Mesenchymal stem cell (in vitro differentiated cells and primary cell): ENCODE measurements around the gene MICU1.

Experiments used
- DNase-seq: peaks from one replicate; pipeline ENCODE4 v3.0.0-alpha.2; 2013
- H2AFZ ChIP-seq: one replicate; pipeline ENCODE4 v1.6.1; 2013; ENCODE audit warnings: low read depth, mild to moderate bottlenecking, control low read depth, inconsistent platforms, low read length, moderate library complexity
- H2AK5ac ChIP-seq: 2 replicates; pipeline ENCODE4 v1.6.1; 2013; ENCODE audit warnings: low read length, moderate library complexity, mild to moderate bottlenecking, inconsistent platforms; ENCODE audit not compliant: severe bottlenecking
- H2BK120ac ChIP-seq: one replicate; pipeline ENCODE4 v1.6.1; 2013; ENCODE audit warnings: low read depth, mild to moderate bottlenecking, inconsistent platforms, low read length, moderate library complexity
- H2BK12ac ChIP-seq, 2 experiments: one replicate each; pipeline ENCODE4 v1.6.1; 2013; ENCODE audit warnings: inconsistent platforms in 2 of 2, low read length in 2 of 2, mild to moderate bottlenecking in 2 of 2, moderate library complexity in 2 of 2, control low read depth in 1 of 2
- H2BK15ac ChIP-seq: one replicate; pipeline ENCODE4 v1.6.1; 2013; ENCODE audit warnings: mild to moderate bottlenecking, low read depth, inconsistent platforms; ENCODE audit not compliant: poor library complexity, severe bottlenecking
- H2BK5ac ChIP-seq: 2 replicates; pipeline ENCODE4 v1.6.1; 2013; ENCODE audit warnings: low read depth, mild to moderate bottlenecking, low read length, control low read depth, inconsistent platforms; ENCODE audit not compliant: poor library complexity, severe bottlenecking
- H3K14ac ChIP-seq, 2 experiments: one replicate each; pipeline ENCODE4 v1.6.1; 2013; ENCODE audit warnings: inconsistent platforms in 2 of 2, low read length in 2 of 2, control low read depth in 1 of 2, mild to moderate bottlenecking in 1 of 2, moderate library complexity in 1 of 2
- H3K18ac ChIP-seq, 2 experiments: one replicate each; pipeline ENCODE4 v1.6.1; 2013; ENCODE audit warnings: inconsistent platforms in 2 of 2, low read length in 2 of 2, control low read depth in 1 of 2, low read depth in 1 of 2, mild to moderate bottlenecking in 1 of 2
- H3K23ac ChIP-seq, 2 experiments: one replicate each; pipeline ENCODE4 v1.6.1; 2013; ENCODE audit warnings: inconsistent platforms in 2 of 2, low read length in 2 of 2, mild to moderate bottlenecking in 2 of 2, moderate library complexity in 2 of 2, control low read depth in 1 of 2
- H3K27ac ChIP-seq: 2 replicates; pipeline ENCODE4 v1.5.1; 2013; ENCODE audit warnings: mild to moderate bottlenecking, moderate library complexity, low read length, control low read depth, inconsistent platforms; ENCODE audit not compliant: poor library complexity, severe bottlenecking
- H3K27me3 ChIP-seq, 2 experiments: 2 replicates each; pipeline versions ENCODE4 v1.6.1 to v1.7.0; 2013; ENCODE audit warnings: low read length in 2 of 2, mild to moderate bottlenecking in 2 of 2, moderate library complexity in 2 of 2, control low read depth in 1 of 2, inconsistent platforms in 1 of 2; ENCODE audit not compliant: control insufficient read depth in 1 of 2, insufficient read depth in 1 of 2
- H3K36me3 ChIP-seq, 2 experiments: 2 replicates each; pipeline versions ENCODE4 v1.6.1 to v1.7.0; 2013; ENCODE audit warnings: low read length in 2 of 2, control low read depth in 1 of 2, inconsistent platforms in 1 of 2, low read depth in 1 of 2, mild to moderate bottlenecking in 1 of 2; ENCODE audit not compliant: insufficient read depth in 2 of 2, control insufficient read depth in 1 of 2
- H3K4ac ChIP-seq, 2 experiments: one replicate each; pipeline ENCODE4 v1.6.1; 2013; ENCODE audit warnings: inconsistent platforms in 2 of 2, low read length in 2 of 2, mild to moderate bottlenecking in 2 of 2, moderate library complexity in 2 of 2, control low read depth in 1 of 2, low read depth in 1 of 2
- H3K4me1 ChIP-seq: 2 replicates; pipeline ENCODE4 v1.6.1; 2013; ENCODE audit warnings: low read depth, low read length, control low read depth; ENCODE audit not compliant: control insufficient read depth, insufficient read depth
- H3K4me2 ChIP-seq: 2 replicates; pipeline ENCODE4 v1.6.1; 2013; ENCODE audit warnings: low read length, mild to moderate bottlenecking, inconsistent platforms; ENCODE audit not compliant: poor library complexity, severe bottlenecking
- H3K4me3 ChIP-seq, 2 experiments: 2 replicates each; pipeline versions ENCODE4 v1.5.1 to v1.7.0; 2013; ENCODE audit warnings: low read length in 2 of 2, mild to moderate bottlenecking in 2 of 2, control low read depth in 1 of 2, low read depth in 1 of 2; ENCODE audit not compliant: insufficient read depth in 1 of 2
- H3K79me1 ChIP-seq: replicated peaks from 2 replicates; pipeline ENCODE4 v1.6.1; 2013; ENCODE audit warnings: mild to moderate bottlenecking, control low read depth, low read length, inconsistent platforms; ENCODE audit not compliant: poor library complexity, severe bottlenecking
- H3K9ac ChIP-seq: 2 replicates; pipeline ENCODE4 v1.7.0; 2013; ENCODE audit warnings: mild to moderate bottlenecking, low read length, moderate library complexity
- H3K9me3 ChIP-seq: 2 replicates; pipeline ENCODE4 v1.7.0; 2013; ENCODE audit warnings: mild to moderate bottlenecking, low read length; ENCODE audit not compliant: control insufficient read depth
- H4K8ac ChIP-seq: one replicate; pipeline ENCODE4 v1.6.1; 2013; ENCODE audit warnings: inconsistent platforms, mild to moderate bottlenecking, low read length, moderate library complexity
- H4K91ac ChIP-seq: one replicate; pipeline ENCODE4 v1.6.1; 2013; ENCODE audit warnings: mild to moderate bottlenecking, low read length, inconsistent platforms
- WGBS: methylation state at CpG from one replicate; pipeline ENCODE4 v1.1.7; 2013; ENCODE audit warnings: mixed read lengths; 5-methylcytosine and 5-hydroxymethylcytosine counted together

Gene MICU1

DNA sequence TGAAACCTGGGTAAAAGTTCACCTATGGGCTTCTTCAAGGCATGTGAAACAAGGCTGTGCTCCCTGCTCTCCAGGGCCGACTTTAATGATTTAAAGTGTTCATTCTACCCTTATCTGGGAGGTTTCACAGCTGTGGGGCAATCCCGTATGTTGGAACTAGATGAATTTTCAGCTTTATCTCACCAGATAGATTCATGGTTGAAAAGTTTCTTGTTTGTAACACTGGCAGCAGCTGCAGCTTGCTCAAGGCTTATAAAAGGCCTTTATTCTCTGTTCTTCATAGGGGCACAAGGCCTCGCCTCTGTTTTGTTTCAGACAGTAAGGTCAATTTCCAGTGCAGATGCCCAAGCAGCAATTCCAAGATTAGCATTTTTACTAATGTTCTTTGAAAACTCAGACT, 200.7 kb downstream of the MICU1 start:
- peaks cover 6 to 29% of the 10 kb centered on the region in 2 experiments for H3K36me3 ChIP-seq
- H3K9ac ChIP-seq = no peak overlapping the region
- no peak overlapping the region for H4K91ac ChIP-seq
- no peak overlapping the region for H2BK120ac ChIP-seq
- H2AK5ac ChIP-seq = no peak overlapping the region
- H3K27me3 ChIP-seq = no peaks in the 10 kb centered on the region
- H2AFZ ChIP-seq = no peak overlapping the region
- no peaks in the 10 kb centered on the region for H3K4me1 ChIP-seq
- H3K4me3 ChIP-seq = no peak overlapping the region
- no peak overlapping the region for H3K14ac ChIP-seq
- no peak for DNase-seq
- no peak overlapping the region for H4K8ac ChIP-seq
- no peak overlapping the region for H2BK5ac ChIP-seq
- peaks cover 6% of the 10 kb centered on the region for H3K9me3 ChIP-seq
- peaks cover 2% of the 10 kb centered on the region for H3K79me1 ChIP-seq
- H3K18ac ChIP-seq = no peak overlapping the region
- no peak overlapping the region for H3K4ac ChIP-seq
- H2BK15ac ChIP-seq = no peak overlapping the region
- 88% methylated on average over 3 of the region's 3 CpGs for WGBS
- no peak overlapping the region for H3K23ac ChIP-seq
- no peak overlapping the region for H3K4me2 ChIP-seq
- no peak overlapping the region for H3K27ac ChIP-seq
- H2BK12ac ChIP-seq = no peak overlapping the region

DNA sequence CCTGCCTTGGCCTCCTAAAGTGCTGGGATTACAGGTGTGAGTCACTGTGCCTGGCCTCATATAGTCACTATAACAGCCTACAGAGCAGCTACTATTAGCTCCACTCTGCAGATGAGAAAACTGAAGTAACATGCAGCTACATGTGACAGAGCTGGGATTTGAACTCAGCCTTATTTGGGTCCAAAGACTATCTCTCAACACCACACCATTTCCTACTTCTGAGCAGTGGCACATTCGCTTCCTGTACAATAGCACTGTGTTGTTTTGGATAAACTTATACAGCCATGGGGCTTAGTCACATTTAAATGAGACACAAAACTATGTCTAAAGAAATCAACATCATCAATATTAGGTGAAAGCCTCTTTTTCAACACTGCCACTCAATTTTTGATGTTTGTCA, 201.3 kb downstream of the MICU1 start:
- no peak overlapping the region for H2BK5ac ChIP-seq
- H3K79me1 ChIP-seq = peaks cover 2% of the 10 kb centered on the region
- H3K14ac ChIP-seq = no peak overlapping the region
- H3K9me3 ChIP-seq = peaks cover 6% of the 10 kb centered on the region
- H3K4me1 ChIP-seq = no peaks in the 10 kb centered on the region
- no peak overlapping the region for H2BK15ac ChIP-seq
- no peak overlapping the region for H2BK120ac ChIP-seq
- no peak overlapping the region for H3K27ac ChIP-seq
- H3K4ac ChIP-seq = no peak overlapping the region
- H3K18ac ChIP-seq = no peak overlapping the region
- WGBS = 100% methylated on average over 1 of the region's 1 CpG
- no peak overlapping the region for H3K4me3 ChIP-seq
- no peak overlapping the region for H3K9ac ChIP-seq
- no peak overlapping the region for H2AFZ ChIP-seq
- H2BK12ac ChIP-seq = no peak overlapping the region
- H3K36me3 ChIP-seq = peaks cover 6 to 32% of the 10 kb centered on the region in 2 experiments
- no peak overlapping the region for H2AK5ac ChIP-seq
- DNase-seq = no peak
- H4K8ac ChIP-seq = no peak overlapping the region
- no peak overlapping the region for H3K23ac ChIP-seq
- H3K4me2 ChIP-seq = no peak overlapping the region
- H4K91ac ChIP-seq = no peak overlapping the region
- H3K27me3 ChIP-seq = no peaks in the 10 kb centered on the region

DNA sequence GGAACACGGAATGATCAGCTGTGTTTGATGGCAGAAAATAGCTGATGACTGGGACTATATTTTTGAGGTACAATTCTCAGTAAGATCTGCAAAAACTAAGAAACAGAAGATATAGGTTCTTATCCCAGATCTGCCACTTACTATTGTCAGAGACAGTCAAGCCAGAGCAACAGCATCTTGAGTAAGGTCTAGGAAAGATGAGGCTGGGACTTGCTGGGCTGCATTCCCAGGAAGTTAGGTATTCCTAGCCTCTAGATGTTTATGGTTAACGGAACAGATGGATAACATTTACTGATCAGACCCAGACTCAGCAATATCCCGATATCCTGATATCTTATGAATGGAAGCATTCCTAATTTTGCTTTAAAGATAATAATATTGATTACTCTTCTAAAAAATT, 202.5 kb downstream of the MICU1 start:
- peaks cover 2% of the 10 kb centered on the region for H3K79me1 ChIP-seq

DNA sequence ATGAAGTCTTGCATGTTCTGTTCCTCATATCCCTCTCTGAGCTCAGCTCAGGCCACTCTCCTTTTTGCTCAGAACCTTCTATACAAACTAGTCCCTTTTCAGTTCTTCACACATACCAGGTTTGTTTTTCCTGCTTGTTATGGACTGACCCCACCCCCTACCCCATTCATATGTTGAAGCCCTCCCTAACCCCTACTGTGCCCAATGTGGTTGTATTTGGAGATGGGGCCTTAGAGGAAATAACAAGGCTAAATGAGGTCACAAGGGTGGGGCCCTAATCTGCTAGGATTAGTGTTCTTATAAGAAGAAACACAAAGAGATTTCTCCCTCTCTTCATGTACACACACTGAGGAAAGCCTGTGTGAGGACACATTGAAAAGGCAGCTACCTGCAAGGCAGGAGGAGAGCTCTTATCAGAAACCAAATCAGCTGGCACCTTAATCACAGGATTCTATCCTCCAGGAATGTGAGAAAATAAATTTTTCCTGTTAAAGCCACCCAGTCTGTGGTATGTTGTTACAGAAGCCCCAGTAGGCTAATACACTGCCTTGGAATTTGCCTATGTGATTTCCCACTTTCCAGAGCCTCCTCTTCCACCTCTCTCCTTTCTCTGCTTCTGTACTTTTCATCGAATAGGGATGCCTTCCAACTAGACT, 203.9 kb downstream of the MICU1 start:
- Histone ChIP-seq H3K4me1 (no peaks in the 10 kb centered on the region), H3K4me2 (no peak overlapping the region), H2BK5ac (no peak overlapping the region), H2BK12ac (no peak overlapping the region), H3K18ac (no peak overlapping the region), H2BK120ac (no peak overlapping the region), H3K79me1 (peaks cover 2% of the 10 kb centered on the region), H3K4me3 (no peak overlapping the region), H3K36me3 (peaks cover 6 to 44% of the 10 kb centered on the region in 2 experiments), H4K91ac (no peak overlapping the region), H2AK5ac (no peak overlapping the region), H2BK15ac (no peak overlapping the region), H3K14ac (no peak overlapping the region), H2AFZ (no peak overlapping the region), H3K27me3 (no peaks in the 10 kb centered on the region), H4K8ac (no peak overlapping the region), H3K27ac (no peak overlapping the region), H3K23ac (no peak overlapping the region), H3K9ac (no peak overlapping the region), H3K4ac (no peak overlapping the region), H3K9me3 (peaks cover 6% of the 10 kb centered on the region)
- no peak for DNase-seq
- WGBS = 100% methylated on average over 1 of the region's 1 CpG

More for the DNA sequence above, 202.5 kb downstream of the MICU1 start:
- no peak overlapping the region for H3K4me2 ChIP-seq
- H3K36me3 ChIP-seq = peaks cover 6 to 44% of the 10 kb centered on the region in 2 experiments
- no peak for DNase-seq
- no peak overlapping the region for H3K9ac ChIP-seq
- H2BK5ac ChIP-seq = no peak overlapping the region
- no peak overlapping the region for H4K8ac ChIP-seq
- no peak overlapping the region for H3K14ac ChIP-seq
- no peak overlapping the region for H3K23ac ChIP-seq
- H3K9me3 ChIP-seq = peaks cover 6% of the 10 kb centered on the region
- H3K27ac ChIP-seq = no peak overlapping the region
- no peaks in the 10 kb centered on the region for H3K27me3 ChIP-seq
- H2BK12ac ChIP-seq = no peak overlapping the region
- no peak overlapping the region for H2BK120ac ChIP-seq
- no peaks in the 10 kb centered on the region for H3K4me1 ChIP-seq
- no peak overlapping the region for H2BK15ac ChIP-seq
- WGBS = 100% methylated on average over 1 of the region's 3 CpGs
- H3K4me3 ChIP-seq = no peak overlapping the region
- H2AK5ac ChIP-seq = no peak overlapping the region
- H3K18ac ChIP-seq = no peak overlapping the region
- no peak overlapping the region for H4K91ac ChIP-seq
- no peak overlapping the region for H2AFZ ChIP-seq
- H3K4ac ChIP-seq = no peak overlapping the region
